ENCODE data around the gene NFXL1.

The NFXL1 gene

GRCh38 chr4:47882228-47882627 lies 32.2 kb downstream of the NFXL1 start:
- no peak for DNase-seq (ENCODE audit: low read depth)

GRCh38 chr4:47879458-47879857 lies 34.9 kb downstream of the NFXL1 start:
- no peak for DNase-seq (ENCODE audit: low read depth)

GRCh38 chr4:47876784-47877546 lies 37.4 kb downstream of the NFXL1 start:
- no peak for DNase-seq (ENCODE audit: low read depth)

GRCh38 chr4:47876310-47876709 lies 38.1 kb downstream of the NFXL1 start:
- DNase-seq (ENCODE audit: low read depth), result no peak

GRCh38 chr4:47873877-47874541 lies 40.4 kb downstream of the NFXL1 start:
- DNase-seq (ENCODE audit: low read depth), result no peak

- DNase-seq (ENCODE audit: low read depth), result no peak
Measured at GRCh38 chr4:47863486-47863885, 50.9 kb downstream of the NFXL1 start.

- no peak for DNase-seq (ENCODE audit: low read depth)
Measured at GRCh38 chr4:47862297-47862696, 52.1 kb downstream of the NFXL1 start.

- DNase-seq (ENCODE audit: low read depth), result no peak
Measured at GRCh38 chr4:47860305-47860704, 54.1 kb downstream of the NFXL1 start.

- DNase-seq (ENCODE audit: low read depth), result no peak
Measured at GRCh38 chr4:47858006-47858405, 56.4 kb downstream of the NFXL1 start.

GRCh38 chr4:47856713-47857112 lies 57.7 kb downstream of the NFXL1 start:
- DNase-seq (ENCODE audit: low read depth), result no peak

GRCh38 chr4:47855350-47855749 lies 59.0 kb downstream of the NFXL1 start:
- no peak for DNase-seq (ENCODE audit: low read depth)

- no peak for DNase-seq (ENCODE audit: low read depth)
Measured at GRCh38 chr4:47852136-47852535, 62.2 kb downstream of the NFXL1 start.

GRCh38 chr4:47849466-47849865 lies 64.9 kb downstream of the NFXL1 start:
- DNase-seq (ENCODE audit: low read depth), result no peak

- DNase-seq (ENCODE audit: low read depth), result no peak
Measured at GRCh38 chr4:47848041-47848440, 66.3 kb downstream of the NFXL1 start.

- DNase-seq (ENCODE audit: low read depth), result no peak
Measured at GRCh38 chr4:47842985-47843384, 71.4 kb downstream of the NFXL1 start.

GRCh38 chr4:47840291-47840690 lies 74.1 kb downstream of the NFXL1 start:
- DNase-seq (ENCODE audit: low read depth), result no peak

- DNase-seq (ENCODE audit: low read depth), result no peak
Measured at GRCh38 chr4:47839259-47839658, 75.1 kb downstream of the NFXL1 start.

- no peak for DNase-seq (ENCODE audit: low read depth)
Measured at GRCh38 chr4:47838445-47838844, 75.9 kb downstream of the NFXL1 start.

- no peak for DNase-seq (ENCODE audit: low read depth)
Measured at GRCh38 chr4:47837908-47838294, 76.5 kb downstream of the NFXL1 start, which contains the start of gene CORIN. TSS of gene CORIN (minus strand) at chr4:47838067. CDS start at chr4:47837949, 118 bp downstream.

- peak; percentile 30 for DNase-seq (ENCODE audit: low read depth)
Measured at GRCh38 chr4:47837094-47837907, 77.1 kb downstream of the NFXL1 start.

- DNase-seq (ENCODE audit: low read depth), result peak; percentile 24
Measured at GRCh38 chr4:47836641-47837093, 77.7 kb downstream of the NFXL1 start.

- no peak for DNase-seq (ENCODE audit: low read depth)
Measured at GRCh38 chr4:47835494-47835893, 78.9 kb downstream of the NFXL1 start.

Data from activated gamma-delta T cell treated with anti-CD3 and anti-CD28 coated beads, Interleukin-2, amount 50 U/mL, for 16 hours (primary cell).